K562 (cell line): ENCODE results near the gene MLXIPL.

Experiments used
- CBFB ChIP-seq: sonication (generic); formaldehyde crosslinking; IDR thresholded peaks from 2 replicates; pipeline ENCODE4 v1.4.0; 2020; ENCODE audit warnings: mild to moderate bottlenecking, missing genetic modification reagents
- EP300 ChIP-seq: IDR thresholded peaks from 2 replicates; pipeline ENCODE4 v1.6.1; 2012; ENCODE audit warnings: low read length, improper control_type of control experiment
- L3MBTL2 ChIP-seq: fragments of 450-650 bp; IDR thresholded peaks from 2 replicates; pipeline ENCODE4 v1.6.1; 2016; ENCODE audit warnings: mild to moderate bottlenecking, moderate library complexity
- NCOA4 ChIP-seq: fragments of 450-650 bp; IDR thresholded peaks from 2 replicates; pipeline ENCODE4 v1.6.1; 2018; ENCODE audit warnings: mild to moderate bottlenecking; ENCODE audit not compliant: partially characterized antibody
- PHF21A ChIP-seq: fragments of 450-650 bp; IDR thresholded peaks from 2 replicates; pipeline ENCODE4 v1.6.1; 2017; ENCODE audit warnings: low read depth, borderline replicate concordance
- TEAD2 ChIP-seq: fragments of 450-650 bp; IDR thresholded peaks from 2 replicates; pipeline ENCODE4 v1.6.1; 2016; ENCODE audit warnings: missing genetic modification characterization, control low read depth, missing compliant biosample characterization
- THRAP3 ChIP-seq: fragments of 450-650 bp; IDR thresholded peaks from 2 replicates; pipeline ENCODE4 v1.6.1; 2016; ENCODE audit warnings: mild to moderate bottlenecking, inconsistent platforms, borderline replicate concordance
- TF ChIP-seq, protein P1 (sequence below): sonication (generic); formaldehyde crosslinking; IDR thresholded peaks from 2 replicates; pipeline ENCODE4 v1.8.1; 2023; ENCODE audit warnings: mild to moderate bottlenecking, missing genetic modification reagents, moderate library complexity
- TF ChIP-seq, protein P2 (sequence below), 3 experiments: IDR thresholded peaks in 2 of 3; conservative IDR thresholded peaks in 1 of 3; 2 replicates each; pipeline ENCODE4 v1.5.1; 2011 to 2012; ENCODE audit warnings: low read length in 3 of 3, mild to moderate bottlenecking in 3 of 3, control low read depth in 2 of 3, improper control_type of control experiment in 1 of 3, inconsistent platforms in 1 of 3, low read depth in 1 of 3, mixed read lengths in 1 of 3, moderate library complexity in 1 of 3; ENCODE audit not compliant: insufficient read depth in 2 of 3

DNA sequence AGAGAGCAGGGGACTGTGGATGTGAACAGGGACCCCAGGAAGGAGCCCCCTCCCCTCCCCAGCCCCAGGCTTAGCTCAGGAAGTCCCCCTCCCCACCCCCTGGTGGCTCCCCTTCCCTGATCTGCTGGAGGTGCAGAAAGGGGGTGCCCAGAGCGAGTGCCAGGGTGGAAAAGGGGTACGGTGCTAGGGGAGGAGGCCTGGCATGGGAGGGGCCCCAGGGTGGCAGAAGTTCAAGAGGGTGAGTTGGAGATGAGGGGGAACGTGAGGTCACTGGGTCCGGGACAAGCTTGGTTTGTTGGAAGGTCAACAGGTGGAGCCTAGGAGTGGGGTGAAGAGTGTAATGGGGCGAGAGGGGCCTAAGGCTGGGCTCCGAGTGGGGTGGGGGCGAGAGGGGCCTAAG lies 24.4 kb downstream of the MLXIPL start:
- TF ChIP-seq CBFB (no peak), PHF21A (no peak), TEAD2 (tag) (no peak), NCOA4 (no peak), EP300 (no peak), THRAP3 (no peak), L3MBTL2 (no peak)
- TF ChIP-seq, protein P1, sequence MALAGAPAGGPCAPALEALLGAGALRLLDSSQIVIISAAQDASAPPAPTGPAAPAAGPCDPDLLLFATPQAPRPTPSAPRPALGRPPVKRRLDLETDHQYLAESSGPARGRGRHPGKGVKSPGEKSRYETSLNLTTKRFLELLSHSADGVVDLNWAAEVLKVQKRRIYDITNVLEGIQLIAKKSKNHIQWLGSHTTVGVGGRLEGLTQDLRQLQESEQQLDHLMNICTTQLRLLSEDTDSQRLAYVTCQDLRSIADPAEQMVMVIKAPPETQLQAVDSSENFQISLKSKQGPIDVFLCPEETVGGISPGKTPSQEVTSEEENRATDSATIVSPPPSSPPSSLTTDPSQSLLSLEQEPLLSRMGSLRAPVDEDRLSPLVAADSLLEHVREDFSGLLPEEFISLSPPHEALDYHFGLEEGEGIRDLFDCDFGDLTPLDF (CRISPR knock-in tag) = no peak
- TF ChIP-seq, protein P2, sequence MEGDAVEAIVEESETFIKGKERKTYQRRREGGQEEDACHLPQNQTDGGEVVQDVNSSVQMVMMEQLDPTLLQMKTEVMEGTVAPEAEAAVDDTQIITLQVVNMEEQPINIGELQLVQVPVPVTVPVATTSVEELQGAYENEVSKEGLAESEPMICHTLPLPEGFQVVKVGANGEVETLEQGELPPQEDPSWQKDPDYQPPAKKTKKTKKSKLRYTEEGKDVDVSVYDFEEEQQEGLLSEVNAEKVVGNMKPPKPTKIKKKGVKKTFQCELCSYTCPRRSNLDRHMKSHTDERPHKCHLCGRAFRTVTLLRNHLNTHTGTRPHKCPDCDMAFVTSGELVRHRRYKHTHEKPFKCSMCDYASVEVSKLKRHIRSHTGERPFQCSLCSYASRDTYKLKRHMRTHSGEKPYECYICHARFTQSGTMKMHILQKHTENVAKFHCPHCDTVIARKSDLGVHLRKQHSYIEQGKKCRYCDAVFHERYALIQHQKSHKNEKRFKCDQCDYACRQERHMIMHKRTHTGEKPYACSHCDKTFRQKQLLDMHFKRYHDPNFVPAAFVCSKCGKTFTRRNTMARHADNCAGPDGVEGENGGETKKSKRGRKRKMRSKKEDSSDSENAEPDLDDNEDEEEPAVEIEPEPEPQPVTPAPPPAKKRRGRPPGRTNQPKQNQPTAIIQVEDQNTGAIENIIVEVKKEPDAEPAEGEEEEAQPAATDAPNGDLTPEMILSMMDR (IDR thresholded peaks at IDR 0.05 in 2 of 3, conservative IDR thresholded peaks at IDR 0.05 in 1 of 3; ENCODE audit: insufficient read depth in 2 of 3, low read depth in 1 of 3, low read length in 3 of 3) = no peak
